ENCODE data around the gene ZNF665. TPM values are rescaled to one million over a fixed set of nuclear protein-coding genes. Genes with fewer than 3 reads are reported as not detected.

The ZNF665 gene
- total and polyA plus RNA-seq, 8 donors = 3.6 to 15.4 (median 10.1) TPM

DNA sequence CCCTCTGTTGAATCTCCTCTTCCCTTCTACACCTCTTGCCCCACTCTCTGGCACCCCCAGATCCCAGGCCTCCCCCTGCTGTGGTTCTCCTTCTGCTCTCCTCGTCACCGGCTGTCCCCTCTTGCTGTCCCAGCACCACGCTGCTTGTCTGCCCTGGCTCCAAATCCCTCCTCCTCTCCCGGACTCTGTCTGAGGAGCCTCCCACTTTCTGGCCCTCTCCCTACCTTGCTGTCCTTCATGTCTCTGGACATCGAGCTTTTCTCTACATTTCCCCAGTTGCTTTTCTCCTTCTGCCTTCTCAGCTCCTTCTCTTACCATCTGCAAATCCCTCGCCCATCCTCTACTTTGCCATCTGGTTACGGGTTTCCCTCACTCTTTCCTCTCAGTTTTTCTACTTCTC is 35.5 kb downstream of the ZNF665 start:
- ATAC-seq (no peak), DNase-seq (peak in 2 of 4 donors; percentile 4 to 20)
- Histone ChIP-seq H3K4me1 (peaks cover 0 to 19% of the 10 kb centered on the region in 2 donors), H3K27ac (peak overlapping the region; percentile 7 to 69), H3K27me3 (no peaks in the 10 kb centered on the region), H3K36me3 (peaks cover 0 to 24% of the 10 kb centered on the region in 2 donors), H3K4me3 (peak overlapping the region; percentile 64), H3K9me3 (peaks cover 0 to 44% of the 10 kb centered on the region in 2 donors)
- intact Hi-C loops (cut with DNase I) = no loop called here
- TF ChIP-seq, protein P1, sequence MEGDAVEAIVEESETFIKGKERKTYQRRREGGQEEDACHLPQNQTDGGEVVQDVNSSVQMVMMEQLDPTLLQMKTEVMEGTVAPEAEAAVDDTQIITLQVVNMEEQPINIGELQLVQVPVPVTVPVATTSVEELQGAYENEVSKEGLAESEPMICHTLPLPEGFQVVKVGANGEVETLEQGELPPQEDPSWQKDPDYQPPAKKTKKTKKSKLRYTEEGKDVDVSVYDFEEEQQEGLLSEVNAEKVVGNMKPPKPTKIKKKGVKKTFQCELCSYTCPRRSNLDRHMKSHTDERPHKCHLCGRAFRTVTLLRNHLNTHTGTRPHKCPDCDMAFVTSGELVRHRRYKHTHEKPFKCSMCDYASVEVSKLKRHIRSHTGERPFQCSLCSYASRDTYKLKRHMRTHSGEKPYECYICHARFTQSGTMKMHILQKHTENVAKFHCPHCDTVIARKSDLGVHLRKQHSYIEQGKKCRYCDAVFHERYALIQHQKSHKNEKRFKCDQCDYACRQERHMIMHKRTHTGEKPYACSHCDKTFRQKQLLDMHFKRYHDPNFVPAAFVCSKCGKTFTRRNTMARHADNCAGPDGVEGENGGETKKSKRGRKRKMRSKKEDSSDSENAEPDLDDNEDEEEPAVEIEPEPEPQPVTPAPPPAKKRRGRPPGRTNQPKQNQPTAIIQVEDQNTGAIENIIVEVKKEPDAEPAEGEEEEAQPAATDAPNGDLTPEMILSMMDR (IDR thresholded peaks at IDR 0.05) = no peak

DNA sequence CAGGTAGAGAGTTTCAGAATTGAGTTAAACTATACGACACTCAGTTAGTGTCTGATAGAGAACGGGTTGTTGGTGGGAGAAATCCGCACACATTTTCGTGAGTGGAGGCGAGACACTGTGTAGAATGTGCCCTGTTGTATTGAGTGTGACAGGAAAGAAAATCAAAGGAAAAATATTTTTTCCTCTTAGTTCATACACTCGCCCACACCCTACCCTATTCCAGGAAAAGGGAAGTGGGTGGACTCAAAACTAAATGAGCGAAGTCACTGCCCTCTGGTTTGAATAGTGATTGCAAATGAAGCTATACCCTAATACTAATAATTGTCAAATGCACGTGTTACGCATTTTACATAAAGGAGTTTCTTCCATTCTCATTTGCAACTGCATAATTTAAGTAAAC is 36.3 kb downstream of the ZNF665 start:
- H3K27ac ChIP-seq = peak overlapping the region; percentile 26 to 34
- H3K27me3 ChIP-seq = no peaks in the 10 kb centered on the region
- H3K36me3 ChIP-seq = peaks cover 0 to 29% of the 10 kb centered on the region in 2 donors
- TF ChIP-seq, protein P1 (IDR thresholded peaks at IDR 0.05) = no peak
- H3K4me1 ChIP-seq = peaks cover 0 to 19% of the 10 kb centered on the region in 2 donors
- DNase-seq (no peak), ATAC-seq (no peak)
- peaks cover 0 to 44% of the 10 kb centered on the region in 2 donors for H3K9me3 ChIP-seq
- intact Hi-C loops (cut with DNase I) = no loop called here
- H3K4me3 ChIP-seq = peak overlapping the region in 1 of 2 donors; percentile 64

DNA sequence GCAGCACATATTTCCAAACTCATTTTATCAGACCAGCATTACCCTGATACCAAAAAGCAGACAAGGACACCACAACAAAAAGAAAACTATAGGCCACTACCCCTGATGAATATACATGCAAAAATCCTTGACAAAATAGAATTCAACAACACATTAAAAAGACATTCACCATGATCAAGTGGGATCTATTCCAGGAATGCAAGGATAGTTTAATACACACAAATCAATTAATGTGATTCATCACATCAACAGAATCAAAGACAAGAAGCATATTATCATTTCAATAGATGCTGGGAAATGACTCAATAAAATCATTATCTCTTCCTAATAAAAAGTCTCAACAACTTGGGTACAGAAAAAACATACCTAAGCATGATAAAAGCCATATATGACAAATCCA is 45.5 kb downstream of the ZNF665 start:
- ATAC-seq = no peak
- no peak overlapping the region for H3K4me3 ChIP-seq
- H3K9me3 ChIP-seq = peaks cover 7 to 92% of the 10 kb centered on the region in 2 donors
- no peak for DNase-seq
- TF ChIP-seq, protein P1 (IDR thresholded peaks at IDR 0.05) = no peak
- intact Hi-C loops (cut with DNase I) = no loop called here
- H3K36me3 ChIP-seq = peaks cover 0 to 91% of the 10 kb centered on the region in 2 donors
- H3K27ac ChIP-seq = no peak overlapping the region
- H3K27me3 ChIP-seq = no peaks in the 10 kb centered on the region
- H3K4me1 ChIP-seq = no peaks in the 10 kb centered on the region

DNA sequence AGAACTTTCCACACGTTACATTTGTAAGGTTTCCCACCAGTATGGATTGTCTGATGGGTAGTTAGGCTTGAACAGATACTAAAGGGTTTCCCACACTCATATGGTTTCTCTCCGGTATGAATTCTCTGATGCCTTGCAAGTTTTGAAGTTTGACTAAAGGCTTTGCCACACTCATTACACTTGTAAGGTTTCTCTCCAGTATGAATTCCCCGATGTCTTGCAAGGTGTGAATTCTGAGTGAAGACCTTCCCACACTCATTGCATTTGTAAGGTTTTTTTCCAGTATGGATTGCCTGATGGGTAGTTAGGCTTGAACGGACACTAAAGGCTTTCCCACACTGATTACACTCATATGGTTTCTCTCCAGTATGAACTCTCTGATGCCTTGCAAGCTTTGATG is 52.8 kb downstream of the ZNF665 start:
- Histone ChIP-seq H3K36me3 (peaks cover 0 to 43% of the 10 kb centered on the region in 2 donors), H3K27me3 (no peaks in the 10 kb centered on the region), H3K4me1 (no peaks in the 10 kb centered on the region), H3K27ac (no peak overlapping the region), H3K4me3 (no peak overlapping the region), H3K9me3 (peaks cover 0 to 94% of the 10 kb centered on the region in 2 donors)
- ATAC-seq = no peak
- DNase-seq = no peak
- intact Hi-C loops (cut with DNase I) = no loop called here
- TF ChIP-seq, protein P1 (IDR thresholded peaks at IDR 0.05) = no peak

DNA sequence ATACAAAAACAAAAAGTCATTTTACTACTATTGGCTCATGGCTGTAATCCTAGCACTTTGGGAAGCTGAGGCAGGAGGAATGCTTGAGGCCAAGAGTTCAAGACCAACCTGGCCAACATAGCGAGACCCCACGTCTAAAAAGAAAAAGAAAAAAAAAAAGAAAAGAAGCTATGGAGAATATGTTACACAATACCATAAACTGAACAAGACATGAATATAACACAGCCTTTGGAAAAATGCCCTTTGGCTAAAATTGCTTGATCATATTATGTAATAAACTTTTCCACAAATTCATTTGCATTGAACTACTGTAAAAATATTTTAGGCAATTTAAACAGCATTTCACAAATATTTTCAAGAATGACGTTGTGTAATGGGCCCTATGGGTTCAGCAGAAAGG is 56.7 kb downstream of the ZNF665 start:
- DNase-seq = no peak
- intact Hi-C loops (cut with DNase I) = no loop called here

More for the DNA sequence above, 56.7 kb downstream of the ZNF665 start:
- H3K4me1 ChIP-seq = peaks cover 6 to 7% of the 10 kb centered on the region in 2 donors
- H3K27ac ChIP-seq = no peak overlapping the region
- TF ChIP-seq, protein P1 (IDR thresholded peaks at IDR 0.05) = no peak
- H3K27me3 ChIP-seq = peaks cover 0 to 7% of the 10 kb centered on the region in 2 donors
- peaks cover 0 to 9% of the 10 kb centered on the region in 2 donors for H3K36me3 ChIP-seq
- no peak overlapping the region for H3K4me3 ChIP-seq
- peaks cover 0 to 84% of the 10 kb centered on the region in 2 donors for H3K9me3 ChIP-seq
- ATAC-seq = no peak

Measured in left lung (tissue), 10 donors.